ENCODE measurements around the gene TRIM14.
"Not testable (repeated sequence)": the region's sequence is repeated elsewhere in the genome, so short reads cannot be mapped to it uniquely, and the experiment has no call there.

The TRIM14 gene

DNA sequence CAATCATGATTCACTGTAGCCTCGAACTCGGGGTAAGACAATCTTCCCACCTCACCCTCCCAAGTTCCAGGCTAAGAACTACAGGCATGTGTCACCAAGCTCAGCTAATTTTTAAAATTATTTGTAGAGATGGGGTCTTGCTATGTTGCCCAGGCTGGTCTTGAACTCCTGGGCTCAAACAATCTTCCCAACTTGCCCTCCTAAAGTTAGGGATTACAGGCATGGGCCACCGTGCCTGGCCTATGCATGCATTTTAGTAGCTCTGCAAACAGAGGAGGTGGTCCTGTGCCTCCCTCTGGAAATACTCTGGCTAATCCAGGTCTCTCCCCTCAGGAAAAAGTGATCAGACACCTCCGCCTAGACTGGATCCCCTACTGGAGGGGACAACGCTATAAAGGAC, 21.5 kb upstream of the TRIM14 start:
- no peak for DNase-seq

- no peak for DNase-seq
Observed at GRCh38 chr9:98136489-98136888, 17.5 kb upstream of the TRIM14 start.

GRCh38 chr9:98135938-98136337, 16.9 kb upstream of the TRIM14 start:
- no peak for DNase-seq

- no peak for DNase-seq
Observed at GRCh38 chr9:98135558-98135934, 16.5 kb upstream of the TRIM14 start.

- DNase-seq = no peak
Observed at GRCh38 chr9:98134702-98135557, 15.9 kb upstream of the TRIM14 start.

DNA sequence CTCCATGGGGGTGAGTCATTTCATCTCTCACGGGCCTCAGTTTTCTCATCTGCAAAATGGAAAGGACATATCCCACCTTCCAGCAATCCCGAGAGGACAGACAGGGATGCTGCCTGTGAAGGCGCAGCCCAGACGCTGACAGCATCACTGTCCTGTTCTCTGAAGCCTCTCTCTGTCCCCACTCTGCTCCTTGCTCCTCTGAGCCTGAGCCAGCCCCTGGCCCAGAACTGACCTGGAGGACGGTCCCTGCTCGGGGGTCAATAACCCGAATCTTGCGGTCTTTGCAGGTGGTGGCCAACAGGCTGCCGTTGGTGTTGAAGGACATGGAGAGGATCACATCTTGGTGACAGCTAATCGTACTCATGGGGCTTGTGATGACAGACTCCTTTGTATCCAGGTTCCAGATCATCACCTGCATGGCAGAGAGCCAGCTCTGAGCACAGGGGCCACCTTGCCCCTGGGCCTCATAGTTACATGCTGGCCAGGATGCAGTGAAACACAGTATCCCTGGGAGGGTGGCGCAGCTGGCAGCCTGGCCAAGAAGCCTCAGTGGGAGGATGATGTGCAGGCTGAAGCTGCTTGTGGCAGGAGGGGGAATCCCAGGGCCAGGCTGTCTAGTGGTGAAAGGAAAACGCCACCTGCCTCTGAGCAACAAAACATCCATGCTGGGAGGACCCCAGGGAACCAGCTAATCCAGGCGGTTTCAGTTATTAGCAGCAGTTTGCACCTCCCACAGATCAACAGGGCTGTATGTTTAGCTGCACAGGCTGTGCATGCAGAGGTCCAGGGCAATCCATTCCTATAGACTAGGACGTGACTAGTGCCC, 14.0 kb upstream of the TRIM14 start:
- DNase-seq = no peak

DNA sequence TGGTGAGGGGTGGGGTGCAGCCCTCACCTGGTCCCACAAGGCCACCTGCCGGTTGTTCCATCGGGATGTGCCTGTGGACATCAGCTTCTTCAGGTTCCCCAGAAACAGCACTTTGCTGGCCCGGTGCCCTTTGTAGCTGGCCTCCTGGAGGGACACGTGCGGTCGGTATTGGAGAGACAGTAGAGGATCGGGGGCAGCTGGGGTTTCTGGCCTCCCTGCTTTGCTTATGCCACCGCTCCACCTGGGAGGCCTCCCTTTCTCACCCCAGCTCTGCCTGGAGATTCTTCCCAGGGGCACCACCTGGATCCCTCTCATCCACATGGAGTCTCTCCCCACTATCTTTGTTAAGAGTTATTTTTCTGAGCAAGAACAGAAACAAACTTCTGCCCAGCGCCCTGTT, 13.1 kb upstream of the TRIM14 start:
- DNase-seq = no peak

- DNase-seq = no peak
Observed at GRCh38 chr9:98130576-98131228, 11.7 kb upstream of the TRIM14 start.

DNA sequence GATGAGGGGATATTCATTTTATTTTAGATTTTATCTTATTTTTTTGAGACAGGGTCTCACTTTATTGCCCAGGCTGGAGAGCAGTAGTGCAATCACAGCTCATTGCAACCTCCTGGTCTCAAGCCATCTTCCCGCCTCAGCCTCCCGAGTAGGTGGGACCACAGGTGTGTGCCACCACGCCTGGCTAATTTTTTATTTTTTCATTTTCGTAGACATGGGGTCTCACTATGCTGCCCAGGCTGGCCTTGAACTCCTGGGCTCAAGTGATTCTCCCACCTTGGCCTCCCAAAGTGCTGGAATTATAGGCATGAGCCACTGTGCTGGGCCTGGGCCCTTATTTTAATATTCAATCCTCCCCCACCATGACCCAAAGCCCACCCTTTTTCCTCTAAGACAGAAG, 11.0 kb upstream of the TRIM14 start:
- DNase-seq = not testable (repeated sequence)

GRCh38 chr9:98129451-98129881, 10.4 kb upstream of the TRIM14 start:
- DNase-seq = no peak

GRCh38 chr9:98128316-98128715, 9.3 kb upstream of the TRIM14 start:
- DNase-seq = no peak

- DNase-seq = no peak
Observed at GRCh38 chr9:98127226-98127625, 8.2 kb upstream of the TRIM14 start.

DNA sequence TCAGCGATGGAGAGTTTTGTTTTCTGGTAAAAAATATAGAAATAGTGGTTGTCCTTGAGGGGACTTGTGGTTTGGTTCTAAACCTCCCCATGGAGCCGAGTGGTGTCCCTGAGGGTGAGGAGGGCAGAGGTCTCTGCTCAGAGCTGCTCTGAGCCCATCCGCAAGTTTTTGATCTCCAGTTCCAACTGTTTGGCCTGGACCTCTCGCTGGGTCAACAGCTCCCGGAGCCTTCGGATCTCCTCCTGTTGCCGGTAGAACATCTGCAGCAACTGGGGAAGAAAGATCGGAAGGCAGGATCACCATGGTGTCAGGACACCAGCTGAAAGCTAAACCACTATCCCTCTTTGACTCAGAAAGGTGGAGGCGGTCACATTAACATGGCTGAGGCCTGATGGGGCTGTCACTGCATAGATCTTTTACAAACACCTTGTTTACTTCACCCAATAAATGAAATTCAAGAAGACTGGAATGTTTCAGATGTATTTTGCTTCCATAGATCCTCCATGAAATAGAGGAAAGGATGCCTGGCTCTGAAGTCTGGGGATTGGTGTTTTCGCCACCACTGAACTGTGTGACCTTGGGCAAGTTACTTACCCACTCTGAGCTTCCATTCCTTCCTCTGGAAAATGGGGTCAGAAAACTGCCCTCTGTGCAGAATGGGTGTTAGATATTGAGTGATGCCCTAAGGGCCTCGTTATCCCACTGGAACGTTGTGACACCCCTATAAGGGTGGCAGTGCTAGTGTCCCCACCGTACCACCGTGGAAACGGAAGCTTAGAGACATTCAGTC, 5.8 kb upstream of the TRIM14 start:
- DNase-seq = no peak

DNA sequence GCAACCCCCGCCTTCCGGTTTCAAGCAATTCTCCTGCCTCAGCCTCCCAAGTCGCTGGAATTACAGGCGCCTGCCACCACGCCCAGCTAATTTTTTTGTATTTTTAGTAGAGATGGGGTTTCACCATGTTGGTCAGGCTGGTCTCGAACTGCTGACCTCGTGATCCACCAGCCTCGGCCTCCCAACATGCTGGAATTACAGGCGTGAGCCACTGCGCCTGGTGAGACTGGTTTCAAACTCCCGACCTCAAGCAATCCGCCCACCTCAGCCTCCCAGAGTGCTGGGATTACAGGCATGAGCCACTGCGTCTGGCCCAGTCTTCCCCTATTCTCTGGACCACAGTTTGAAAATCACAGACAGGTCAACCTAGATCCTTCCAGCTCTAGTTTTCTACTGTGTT, 5.1 kb upstream of the TRIM14 start:
- DNase-seq = not testable (repeated sequence)

DNA sequence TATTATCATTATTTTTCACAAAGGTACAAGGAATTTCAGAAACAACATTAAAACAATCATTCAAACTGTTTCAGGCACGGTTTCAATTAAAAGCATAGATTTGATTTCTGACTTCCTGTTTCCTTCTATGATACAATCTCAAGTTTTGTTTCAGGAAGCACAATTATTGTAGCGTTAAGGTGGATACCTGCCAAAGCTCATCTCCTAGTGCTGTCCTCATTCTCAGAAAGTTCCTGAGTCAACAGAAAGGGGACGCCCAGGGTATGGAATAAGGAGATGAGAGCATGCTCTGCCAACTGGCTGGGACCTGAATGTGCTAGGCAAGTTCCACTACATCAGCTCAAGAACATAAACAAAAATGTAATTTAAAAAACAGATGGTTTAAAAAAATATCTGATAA, 2.0 kb upstream of the TRIM14 start:
- no peak for DNase-seq

GRCh38 chr9:98120476-98120875, 1.5 kb upstream of the TRIM14 start:
- DNase-seq = no peak

DNA sequence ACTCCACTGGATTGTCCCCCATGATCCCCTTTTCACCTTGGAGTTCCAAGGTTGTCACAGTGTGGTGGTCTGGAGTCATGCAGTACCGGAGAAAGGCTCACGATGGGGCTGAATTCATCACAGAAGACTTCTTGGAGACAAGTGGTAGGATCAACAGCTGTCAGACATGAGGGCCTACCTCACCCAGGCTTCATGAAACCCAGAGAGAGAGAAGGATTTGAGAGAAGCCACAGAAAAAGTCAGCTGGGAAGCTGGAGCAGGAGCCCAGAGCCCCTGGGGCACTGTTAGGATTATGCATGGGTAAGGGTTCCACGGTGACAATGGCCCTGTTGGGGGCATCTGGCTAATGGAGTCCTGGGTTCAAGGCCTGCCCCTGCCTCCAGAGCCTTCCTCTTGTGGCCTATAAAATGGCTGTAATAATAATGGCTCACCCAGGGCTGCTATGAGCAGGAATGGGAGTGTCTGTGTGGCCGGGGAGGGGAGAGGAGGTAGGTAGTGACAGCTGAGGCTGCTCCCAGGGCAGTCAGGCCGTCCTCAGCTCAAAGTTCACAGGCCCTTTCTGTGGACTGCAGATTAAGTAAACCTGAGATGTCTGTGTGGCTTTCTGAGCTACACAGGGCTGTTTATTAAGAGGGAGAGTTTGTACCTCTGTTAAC, 910 bp downstream of the TRIM14 start:
- DNase-seq = peak; percentile 70

GRCh38 chr9:98117097-98117496, 1.9 kb downstream of the TRIM14 start:
- DNase-seq = not testable (repeated sequence)

DNA sequence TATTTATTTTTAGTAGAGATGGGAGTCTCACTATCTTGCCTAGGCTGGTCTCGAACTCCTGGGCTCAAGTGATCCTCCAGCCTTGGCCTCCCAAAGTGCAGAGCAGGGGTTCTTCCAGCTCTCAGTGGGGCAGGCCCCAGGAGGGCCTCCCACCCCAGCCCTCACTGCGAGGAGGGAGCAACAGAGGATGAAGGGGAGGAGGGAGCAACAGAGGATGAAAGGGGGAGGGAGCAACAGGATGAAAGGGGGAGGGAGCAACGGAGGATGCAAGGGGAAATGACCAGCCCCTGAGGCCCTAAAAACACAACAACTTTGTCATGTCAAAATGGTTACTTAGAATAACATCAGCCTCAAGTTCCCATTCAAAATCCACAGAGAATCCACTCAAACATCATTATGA, 10.0 kb downstream of the TRIM14 start:
- no peak for DNase-seq

GRCh38 chr9:98108531-98109031, 10.4 kb downstream of the TRIM14 start:
- no peak for DNase-seq

DNA sequence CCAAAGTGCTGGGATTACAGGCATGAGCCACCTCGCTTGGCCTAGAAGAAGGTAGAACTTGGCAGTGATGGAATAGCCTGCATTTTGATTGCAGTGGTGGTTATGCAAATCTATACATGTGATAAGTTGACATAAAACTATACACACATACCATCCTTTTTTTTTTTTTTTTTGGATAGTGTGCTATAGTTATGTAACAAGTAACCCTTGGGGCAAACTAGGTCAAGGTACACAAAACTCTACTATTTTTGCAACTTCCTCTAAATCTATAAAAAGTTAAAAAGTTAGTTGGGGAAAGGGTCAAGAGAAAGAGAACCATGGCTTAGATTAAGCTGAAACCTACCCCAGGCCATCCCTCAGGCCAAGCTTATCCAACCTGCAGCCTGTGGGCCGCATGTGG, 11.1 kb downstream of the TRIM14 start:
- no peak for DNase-seq

GRCh38 chr9:98105006-98105405, 14.0 kb downstream of the TRIM14 start:
- DNase-seq = no peak

All from 8988T (cell line).